D721Med (cell line): ENCODE results near the gene MCM10.

Source experiments
- DNase-seq: peaks from one replicate; pipeline ENCODE4 v3.0.0; 2011; ENCODE audit warnings: low spot score; ENCODE audit not compliant: insufficient read length
- FAIRE-seq: peaks from 2 replicates; lab custom pipeline; 2011; peaks lifted over from hg19 to GRCh38; lab: Jason Lieb, UNC
- TF ChIP-seq, protein P1 (sequence below): IDR thresholded peaks from 2 replicates; pipeline ENCODE4 v1.5.1; 2012; ENCODE audit warnings: mild to moderate bottlenecking, control low read depth; ENCODE audit not compliant: insufficient read depth; ENCODE audit errors: missing control alignments

The MCM10 gene

GRCh38 chr10:13160934-13161856 is at the start of gene MCM10:
TSS of gene MCM10 (plus strand) at chr10:13161558. CDS start at chr10:13164203, 2,645 bp downstream.
- no peak for FAIRE-seq
- peak; percentile 89 for DNase-seq
- TF ChIP-seq, protein P1, sequence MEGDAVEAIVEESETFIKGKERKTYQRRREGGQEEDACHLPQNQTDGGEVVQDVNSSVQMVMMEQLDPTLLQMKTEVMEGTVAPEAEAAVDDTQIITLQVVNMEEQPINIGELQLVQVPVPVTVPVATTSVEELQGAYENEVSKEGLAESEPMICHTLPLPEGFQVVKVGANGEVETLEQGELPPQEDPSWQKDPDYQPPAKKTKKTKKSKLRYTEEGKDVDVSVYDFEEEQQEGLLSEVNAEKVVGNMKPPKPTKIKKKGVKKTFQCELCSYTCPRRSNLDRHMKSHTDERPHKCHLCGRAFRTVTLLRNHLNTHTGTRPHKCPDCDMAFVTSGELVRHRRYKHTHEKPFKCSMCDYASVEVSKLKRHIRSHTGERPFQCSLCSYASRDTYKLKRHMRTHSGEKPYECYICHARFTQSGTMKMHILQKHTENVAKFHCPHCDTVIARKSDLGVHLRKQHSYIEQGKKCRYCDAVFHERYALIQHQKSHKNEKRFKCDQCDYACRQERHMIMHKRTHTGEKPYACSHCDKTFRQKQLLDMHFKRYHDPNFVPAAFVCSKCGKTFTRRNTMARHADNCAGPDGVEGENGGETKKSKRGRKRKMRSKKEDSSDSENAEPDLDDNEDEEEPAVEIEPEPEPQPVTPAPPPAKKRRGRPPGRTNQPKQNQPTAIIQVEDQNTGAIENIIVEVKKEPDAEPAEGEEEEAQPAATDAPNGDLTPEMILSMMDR = peak; percentile 85

- FAIRE-seq = no peak
- TF ChIP-seq, protein P1 = no peak
These were observed 47.8 kb upstream of the MCM10 start for GRCh38 chr10:13113544-13113943.

DNA sequence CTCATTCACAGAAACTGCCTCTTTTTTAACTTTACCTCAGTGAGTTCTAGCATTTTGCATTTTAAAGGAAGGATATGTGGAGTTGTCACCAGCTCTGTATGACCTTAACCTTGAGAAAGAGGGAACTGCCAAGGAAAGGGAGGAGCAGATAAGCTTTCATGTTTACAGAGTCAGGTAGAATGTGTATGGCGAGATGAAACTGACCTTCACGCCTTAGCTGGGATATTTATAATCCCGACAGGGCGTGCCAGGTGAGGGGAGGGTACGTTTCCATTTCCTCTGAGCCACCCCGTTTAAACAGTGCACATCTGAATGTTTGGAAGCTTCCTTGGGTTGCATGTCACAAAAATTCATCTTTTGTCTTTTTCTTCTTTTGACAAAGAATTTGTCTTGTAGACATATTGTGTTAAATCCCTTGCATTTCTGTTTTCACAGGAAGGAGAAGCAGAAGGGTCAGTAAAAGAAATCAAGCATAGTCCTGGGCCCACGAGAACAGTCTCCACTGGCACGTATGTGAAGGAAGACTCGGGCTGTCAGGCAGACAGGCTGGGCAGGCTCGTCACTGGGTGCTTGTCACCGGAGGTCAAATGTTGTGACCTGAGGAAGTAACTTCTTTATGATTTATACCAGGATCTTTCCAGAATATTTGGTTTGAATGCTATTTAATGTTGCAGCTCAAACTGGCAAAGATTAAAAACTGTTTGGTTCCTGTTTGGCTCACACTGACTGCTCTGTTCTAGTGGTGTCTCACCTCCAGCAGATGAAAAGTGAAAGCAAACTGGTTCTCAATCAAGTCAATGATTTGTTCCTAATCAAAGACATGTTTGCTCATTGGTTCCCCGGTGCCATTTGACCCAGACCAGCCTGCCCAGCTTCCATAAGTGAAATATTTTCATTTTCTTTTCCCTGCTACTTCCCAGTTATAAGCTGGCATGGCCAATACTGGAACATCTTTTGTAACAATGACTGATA is 45.2 kb upstream of the MCM10 start:
- FAIRE-seq (no peak), DNase-seq (no peak)
- TF ChIP-seq, protein P1 = no peak

More at GRCh38 chr10:13113544-13113943, 47.8 kb upstream of the MCM10 start:
- no peak for DNase-seq

DNA sequence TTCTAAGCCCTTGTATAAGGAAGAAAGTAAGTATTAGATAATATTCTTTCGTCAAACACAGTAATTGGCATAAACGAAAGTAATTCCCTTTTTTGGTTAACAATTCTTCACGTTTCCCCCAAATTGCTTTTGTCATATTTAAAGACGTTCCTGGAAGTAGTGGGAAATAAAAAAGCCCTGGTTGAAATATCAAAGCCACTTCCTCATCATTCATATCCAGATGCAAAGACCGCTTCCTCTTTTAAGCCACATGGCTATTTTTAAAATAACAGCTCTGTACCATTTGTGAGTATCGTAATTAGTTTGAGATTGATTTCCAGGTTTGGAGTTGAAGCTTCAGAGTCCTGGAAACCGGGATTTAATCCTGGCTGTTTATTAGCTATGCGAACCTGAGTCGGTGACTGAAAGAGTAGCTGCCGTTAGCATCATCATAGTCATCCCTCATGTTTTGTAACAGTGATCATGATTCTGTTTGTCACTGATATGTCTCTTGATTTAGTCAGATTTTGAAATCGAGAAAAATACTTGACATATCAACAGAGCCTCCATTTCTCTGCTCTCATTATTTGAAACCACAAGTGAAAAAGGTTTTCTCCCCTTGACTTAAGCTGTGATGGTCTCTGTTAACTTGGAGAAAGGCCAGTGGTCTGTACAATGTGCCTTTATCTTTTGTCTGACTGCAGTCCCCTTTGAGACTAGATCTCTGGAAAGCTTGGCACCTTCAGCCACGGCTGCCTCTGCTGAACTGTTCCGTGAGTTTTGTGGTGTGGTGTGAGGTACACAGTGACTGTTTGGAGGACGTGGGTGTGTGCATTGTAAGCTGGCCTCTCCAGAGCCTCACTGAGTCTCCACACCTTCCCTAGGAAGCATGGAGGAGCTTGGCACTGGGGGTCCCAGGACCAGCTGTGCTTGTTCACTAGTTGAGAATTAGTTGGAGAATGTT is 43.2 kb upstream of the MCM10 start:
- no peak for FAIRE-seq
- TF ChIP-seq, protein P1 = no peak
- no peak for DNase-seq

- TF ChIP-seq, protein P1 = no peak
- FAIRE-seq (no peak), DNase-seq (no peak)
These were observed 42.5 kb upstream of the MCM10 start for GRCh38 chr10:13118784-13119410.
